OCI-LY1 (cell line): ENCODE measurements around the gene RRAS2.

Source experiments
- H2AFZ ChIP-seq: fragments of 200-600 bp; sonication (generic), shearing (Covaris generic); 2 replicates; pipeline ENCODE4 v1.6.0; 2014; ENCODE audit warnings: antibody characterized with exemption, mild to moderate bottlenecking, low read length
- H3F3A ChIP-seq: fragments of 200-600 bp; sonication (generic), shearing (Covaris generic); 2 replicates; pipeline ENCODE4 v1.6.0; 2014; ENCODE audit warnings: mild to moderate bottlenecking, antibody characterized with exemption, low read length, moderate library complexity; ENCODE audit not compliant: insufficient read depth
- H3K27ac ChIP-seq: fragments of 200-600 bp; sonication (generic); 2 replicates; pipeline ENCODE4 v1.5.1; 2014; ENCODE audit warnings: low read length, mixed run types, mild to moderate bottlenecking, low read depth; ENCODE audit not compliant: poor library complexity, severe bottlenecking
- H3K27me3 ChIP-seq: fragments of 200-600 bp; sonication (generic); 2 replicates; pipeline ENCODE4 v1.6.0; 2014; ENCODE audit warnings: antibody characterized with exemption, mild to moderate bottlenecking, low read length, moderate library complexity; ENCODE audit not compliant: insufficient read depth
- H3K36me3 ChIP-seq: fragments of 200-600 bp; sonication (generic); 2 replicates; pipeline ENCODE4 v1.6.1; 2014; ENCODE audit warnings: mild to moderate bottlenecking, antibody characterized with exemption, low read length, moderate library complexity, mixed read lengths; ENCODE audit not compliant: insufficient read depth
- H3K4me1 ChIP-seq: fragments of 200-600 bp; sonication (generic); 2 replicates; pipeline ENCODE4 v1.5.1; 2014; ENCODE audit warnings: mild to moderate bottlenecking, low read length, moderate library complexity; ENCODE audit not compliant: insufficient read depth, severe bottlenecking
- H3K4me2 ChIP-seq: fragments of 200-600 bp; sonication (generic), shearing (Covaris generic); 2 replicates; pipeline ENCODE4 v1.6.1; 2014; ENCODE audit warnings: low read length
- H3K4me3 ChIP-seq: fragments of 200-600 bp; sonication (generic); 2 replicates; pipeline ENCODE4 v1.5.1; 2014; ENCODE audit warnings: low read length, low read depth, mild to moderate bottlenecking, mixed read lengths; ENCODE audit not compliant: poor library complexity, severe bottlenecking
- H3K79me2 ChIP-seq: fragments of 200-600 bp; shearing (Covaris generic); 2 replicates; pipeline ENCODE4 v1.6.1; 2016; ENCODE audit warnings: mixed run types, low read length, mixed read lengths; ENCODE audit not compliant: insufficient read depth
- H3K9ac ChIP-seq: fragments of 200-600 bp; sonication (generic), shearing (Covaris generic); 2 replicates; pipeline ENCODE4 v1.6.1; 2014; ENCODE audit warnings: mild to moderate bottlenecking, low read length, mixed read lengths
- H3K9me2 ChIP-seq: fragments of 200-600 bp; sonication (generic), shearing (Covaris generic); 2 replicates; pipeline ENCODE4 v1.6.1; 2014; ENCODE audit warnings: low read depth, mild to moderate bottlenecking, low read length, mixed read lengths
- H3K9me3 ChIP-seq: fragments of 200-600 bp; shearing (Covaris generic); 2 replicates; pipeline ENCODE4 v1.6.1; 2014; ENCODE audit warnings: low read length, mixed read lengths
- H4K20me1 ChIP-seq: fragments of 200-600 bp; sonication (generic), shearing (Covaris generic); 2 replicates; pipeline ENCODE4 v1.6.0; 2016; ENCODE audit warnings: mild to moderate bottlenecking, low read length; ENCODE audit not compliant: insufficient read depth
- CTCF ChIP-seq: fragments of 200-600 bp; sonication (generic), shearing (Covaris generic); IDR thresholded peaks from 2 replicates; pipeline ENCODE4 v1.5.1; 2017; ENCODE audit warnings: mild to moderate bottlenecking, antibody characterized with exemption, low read length, moderate library complexity, mixed read lengths
- EZH2 ChIP-seq: fragments of 200-600 bp; sonication (generic), shearing (Covaris generic); IDR thresholded peaks from 2 replicates; pipeline ENCODE4 v1.8.0; 2017; ENCODE audit warnings: borderline replicate concordance, mixed run types, mild to moderate bottlenecking, antibody characterized with exemption, low read length, moderate library complexity, mixed read lengths

RRAS2 gene

GRCh38 chr11:14373941-14374646 lies 15.1 kb upstream of the RRAS2 start:
- TF ChIP-seq EZH2, result no peak
- no peak for TF ChIP-seq CTCF
- Histone ChIP-seq H3K9me2 (no peaks in the 10 kb centered on the region), H3K27me3 (0 out of 2 replicates have a peak, but pooled peaks cover 6% of the 10 kb centered on the region), H3K27ac (no peak overlapping the region), H3K36me3 (no peaks in the 10 kb centered on the region), H2AFZ (no peak overlapping the region), H3K4me1 (no peaks in the 10 kb centered on the region), H3K79me2 (no peaks in the 10 kb centered on the region), H3F3A (no peaks in the 10 kb centered on the region), H4K20me1 (no peaks in the 10 kb centered on the region), H3K9me3 (no peaks in the 10 kb centered on the region), H3K9ac (no peak overlapping the region), H3K4me2 (no peak overlapping the region), H3K4me3 (no peak overlapping the region)

GRCh38 chr11:14372011-14372410 lies 13.0 kb upstream of the RRAS2 start:
- Histone ChIP-seq H3K27me3 (0 out of 2 replicates have a peak, but pooled peaks cover 6% of the 10 kb centered on the region), H3K36me3 (no peaks in the 10 kb centered on the region), H3K9me3 (no peaks in the 10 kb centered on the region), H3K9me2 (no peaks in the 10 kb centered on the region), H3K4me1 (no peaks in the 10 kb centered on the region), H3K79me2 (no peaks in the 10 kb centered on the region), H3K27ac (no peak overlapping the region), H3K9ac (no peak overlapping the region), H3K4me3 (no peak overlapping the region), H4K20me1 (no peaks in the 10 kb centered on the region), H2AFZ (no peak overlapping the region), H3K4me2 (no peak overlapping the region), H3F3A (no peaks in the 10 kb centered on the region)
- no peak for TF ChIP-seq CTCF
- TF ChIP-seq EZH2, result no peak

GRCh38 chr11:14371249-14371648 lies 12.3 kb upstream of the RRAS2 start:
- Histone ChIP-seq H3K79me2 (no peaks in the 10 kb centered on the region), H3K27ac (no peak overlapping the region), H3K9me2 (no peaks in the 10 kb centered on the region), H3K27me3 (0 out of 2 replicates have a peak, but pooled peaks cover 6% of the 10 kb centered on the region), H3K9me3 (no peaks in the 10 kb centered on the region), H3K4me2 (no peak overlapping the region), H4K20me1 (no peaks in the 10 kb centered on the region), H3K9ac (no peak overlapping the region), H3K4me3 (no peak overlapping the region), H2AFZ (no peak overlapping the region), H3F3A (no peaks in the 10 kb centered on the region), H3K4me1 (no peaks in the 10 kb centered on the region), H3K36me3 (no peaks in the 10 kb centered on the region)
- TF ChIP-seq EZH2 (no peak), CTCF (no peak)
